DOHH2 (cell line): ENCODE results near the gene PTPN18.

Experiments
- H3F3A ChIP-seq: fragments of 200-600 bp; sonication (generic), shearing (Covaris generic); 2 replicates; pipeline ENCODE4 v1.6.0; 2016; ENCODE audit warnings: antibody characterized with exemption, mild to moderate bottlenecking; ENCODE audit not compliant: control insufficient read depth, insufficient read depth
- H3K27ac ChIP-seq: fragments of 200-600 bp; sonication (generic); 2 replicates; pipeline ENCODE4 v1.5.1; 2014; ENCODE audit warnings: low read depth, mild to moderate bottlenecking, low read length, moderate library complexity
- H3K27me3 ChIP-seq: fragments of 200-600 bp; sonication (generic); 2 replicates; pipeline ENCODE4 v1.6.1; 2014; ENCODE audit warnings: mild to moderate bottlenecking, low read length, mixed read lengths; ENCODE audit not compliant: control insufficient read depth
- H3K36me3 ChIP-seq: fragments of 200-600 bp; sonication (generic); 2 replicates; pipeline ENCODE4 v1.6.1; 2014; ENCODE audit warnings: mild to moderate bottlenecking, low read length, moderate library complexity, mixed read lengths; ENCODE audit not compliant: control insufficient read depth
- H3K4me1 ChIP-seq: fragments of 200-600 bp; sonication (generic); 2 replicates; pipeline ENCODE4 v1.6.1; 2014; ENCODE audit warnings: mild to moderate bottlenecking, low read length, mixed read lengths; ENCODE audit not compliant: control insufficient read depth
- H3K4me2 ChIP-seq: fragments of 200-600 bp; sonication (generic); 2 replicates; pipeline ENCODE4 v1.6.0; 2014; ENCODE audit warnings: mild to moderate bottlenecking, low read length, moderate library complexity
- H3K4me3 ChIP-seq: fragments of 200-600 bp; sonication (generic); 2 replicates; pipeline ENCODE4 v1.5.1; 2014; ENCODE audit warnings: mild to moderate bottlenecking, low read length, mixed read lengths
- H3K79me2 ChIP-seq: fragments of 200-600 bp; sonication (generic); 2 replicates; pipeline ENCODE4 v1.6.1; 2014; ENCODE audit warnings: mild to moderate bottlenecking, low read length, mixed read lengths; ENCODE audit not compliant: control insufficient read depth
- H3K9me2 ChIP-seq: fragments of 200-600 bp; sonication (generic); replicated peaks from 2 replicates; pipeline ENCODE4 v1.6.1; 2014; ENCODE audit warnings: mild to moderate bottlenecking, low read length, mixed read lengths; ENCODE audit not compliant: control insufficient read depth
- H3K9me3 ChIP-seq: fragments of 200-600 bp; sonication (generic); 2 replicates; pipeline ENCODE4 v1.6.1; 2014; ENCODE audit warnings: antibody characterized with exemption, low read length, mixed read lengths; ENCODE audit not compliant: control insufficient read depth, insufficient read depth
- H4K20me1 ChIP-seq: fragments of 200-600 bp; sonication (generic); 2 replicates; pipeline ENCODE4 v1.6.0; 2014; ENCODE audit warnings: low read depth, mild to moderate bottlenecking, antibody characterized with exemption, low read length, moderate library complexity; ENCODE audit not compliant: control insufficient read depth, insufficient read depth
- EZH2phosphoT487 ChIP-seq: fragments of 200-600 bp; sonication (generic); IDR thresholded peaks from 2 replicates; pipeline ENCODE4 v1.6.1; 2017; ENCODE audit warnings: borderline replicate concordance, mild to moderate bottlenecking, antibody characterized with exemption, low read length, moderate library complexity, mixed read lengths
- TF ChIP-seq, protein P1 (sequence below): fragments of 200-600 bp; sonication (generic); IDR thresholded peaks from one replicate; pipeline ENCODE4 v1.5.1; 2014; ENCODE audit warnings: antibody characterized with exemption, mild to moderate bottlenecking, low read depth, low read length; ENCODE audit not compliant: poor library complexity, severe bottlenecking

Gene PTPN18

DNA sequence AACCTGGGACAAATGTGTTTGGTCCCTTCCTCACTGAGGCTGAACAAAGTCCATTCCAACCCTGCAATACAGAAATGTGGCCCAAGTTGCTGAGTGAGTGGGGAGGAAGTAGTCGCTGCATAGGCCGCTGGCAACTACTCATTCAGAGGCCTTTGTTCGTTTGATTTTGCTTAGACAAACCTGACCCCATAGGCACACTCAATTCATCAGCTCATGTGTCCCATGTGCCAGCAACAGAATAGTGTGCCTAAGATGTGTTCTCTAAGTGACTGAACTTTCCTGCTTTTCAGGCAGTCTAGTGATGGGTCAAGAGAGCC lies 23.0 kb downstream of the PTPN18 start:
- H3K36me3 ChIP-seq, result peaks cover 95% of the 10 kb centered on the region
- H3K4me3 ChIP-seq, result peak overlapping the region; percentile 96

DNA sequence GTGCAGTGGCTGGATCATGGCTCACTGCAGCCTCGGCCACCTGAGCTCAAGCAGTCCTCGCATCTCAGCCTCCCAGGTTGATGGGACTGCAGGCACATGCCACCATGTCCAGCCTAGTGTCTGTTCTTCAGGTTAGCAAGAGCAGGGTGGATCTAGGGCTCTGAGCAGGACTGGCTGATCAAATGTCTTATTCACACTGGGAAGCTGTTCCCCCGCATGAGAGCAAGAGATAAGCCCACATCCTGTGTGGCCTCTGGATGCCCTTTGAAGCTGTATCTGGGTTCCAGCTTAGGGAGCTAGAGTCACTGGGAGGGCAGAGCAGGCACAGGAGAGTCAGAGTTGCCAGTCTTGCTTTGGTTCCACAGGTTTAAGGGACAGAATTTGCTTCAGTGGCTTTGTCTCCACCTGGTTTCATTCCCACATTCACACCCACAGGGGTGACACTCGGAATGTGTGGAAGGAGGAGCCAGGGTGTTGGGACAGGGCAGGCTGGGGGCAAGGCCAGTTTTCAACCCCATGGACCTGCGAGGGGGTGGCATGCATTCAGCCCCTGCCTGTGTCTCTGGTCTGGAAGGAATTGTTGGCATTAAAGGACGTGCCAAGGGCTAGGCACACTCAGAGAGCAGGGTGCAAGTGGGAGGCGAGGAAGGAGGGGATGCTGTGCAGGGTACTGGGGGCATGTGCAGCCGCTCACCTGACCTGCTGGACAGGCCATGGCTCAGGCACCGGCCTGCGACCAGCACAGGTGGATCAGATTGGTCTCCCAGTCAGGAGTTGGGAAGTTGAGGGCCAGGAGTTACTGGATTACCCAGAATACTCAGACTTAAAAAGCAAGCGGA lies 24.5 kb downstream of the PTPN18 start:
- peaks cover 80% of the 10 kb centered on the region for H3K36me3 ChIP-seq
- H3K4me3 ChIP-seq, result peak overlapping the region; percentile 96
- H3K9me2 ChIP-seq, result no peaks in the 10 kb centered on the region
- H4K20me1 ChIP-seq, result no peaks in the 10 kb centered on the region
- no peaks in the 10 kb centered on the region for H3K9me3 ChIP-seq
- H3K27me3 ChIP-seq, result no peaks in the 10 kb centered on the region
- peak overlapping the region; percentile 97 for H3K4me2 ChIP-seq
- TF ChIP-seq EZH2phosphoT487, result no peak
- TF ChIP-seq, protein P1, sequence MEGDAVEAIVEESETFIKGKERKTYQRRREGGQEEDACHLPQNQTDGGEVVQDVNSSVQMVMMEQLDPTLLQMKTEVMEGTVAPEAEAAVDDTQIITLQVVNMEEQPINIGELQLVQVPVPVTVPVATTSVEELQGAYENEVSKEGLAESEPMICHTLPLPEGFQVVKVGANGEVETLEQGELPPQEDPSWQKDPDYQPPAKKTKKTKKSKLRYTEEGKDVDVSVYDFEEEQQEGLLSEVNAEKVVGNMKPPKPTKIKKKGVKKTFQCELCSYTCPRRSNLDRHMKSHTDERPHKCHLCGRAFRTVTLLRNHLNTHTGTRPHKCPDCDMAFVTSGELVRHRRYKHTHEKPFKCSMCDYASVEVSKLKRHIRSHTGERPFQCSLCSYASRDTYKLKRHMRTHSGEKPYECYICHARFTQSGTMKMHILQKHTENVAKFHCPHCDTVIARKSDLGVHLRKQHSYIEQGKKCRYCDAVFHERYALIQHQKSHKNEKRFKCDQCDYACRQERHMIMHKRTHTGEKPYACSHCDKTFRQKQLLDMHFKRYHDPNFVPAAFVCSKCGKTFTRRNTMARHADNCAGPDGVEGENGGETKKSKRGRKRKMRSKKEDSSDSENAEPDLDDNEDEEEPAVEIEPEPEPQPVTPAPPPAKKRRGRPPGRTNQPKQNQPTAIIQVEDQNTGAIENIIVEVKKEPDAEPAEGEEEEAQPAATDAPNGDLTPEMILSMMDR, result no peak
- peaks cover 51% of the 10 kb centered on the region for H3F3A ChIP-seq
- H3K27ac ChIP-seq, result peak overlapping the region; percentile 99
- H3K4me1 ChIP-seq, result peaks cover 98% of the 10 kb centered on the region
- H3K79me2 ChIP-seq, result peaks cover 83% of the 10 kb centered on the region

More for the DNA sequence above, 23.0 kb downstream of the PTPN18 start:
- Histone ChIP-seq H3K4me2 (peak overlapping the region; percentile 97), H3K27me3 (no peaks in the 10 kb centered on the region), H3K27ac (peak overlapping the region; percentile 99), H3K9me2 (no peaks in the 10 kb centered on the region), H3K9me3 (no peaks in the 10 kb centered on the region), H3F3A (peaks cover 57% of the 10 kb centered on the region), H4K20me1 (no peaks in the 10 kb centered on the region), H3K4me1 (peaks cover 100% of the 10 kb centered on the region), H3K79me2 (peaks cover 97% of the 10 kb centered on the region)
- TF ChIP-seq EZH2phosphoT487, result no peak
- TF ChIP-seq, protein P1, result no peak

DNA sequence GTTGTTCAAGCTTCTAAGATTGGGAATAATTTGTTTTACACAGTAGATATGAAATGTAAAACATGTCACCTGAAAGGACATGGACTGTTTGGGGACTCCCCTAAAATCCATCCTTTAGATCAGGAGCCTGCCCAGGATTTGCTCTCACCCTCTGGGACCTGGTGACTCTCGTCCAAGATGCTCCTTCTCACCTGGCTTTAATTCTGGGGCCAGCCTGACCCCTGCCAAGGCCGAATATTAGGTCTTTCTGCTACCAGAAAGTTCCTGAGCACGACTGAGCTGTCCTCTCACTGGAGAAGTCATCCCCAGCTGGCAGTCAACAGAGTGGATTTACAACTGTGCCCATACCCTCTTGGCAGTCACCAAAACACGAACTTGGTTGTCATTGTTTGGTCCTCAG lies 25.3 kb downstream of the PTPN18 start:
- Histone ChIP-seq H3K9me2 (no peaks in the 10 kb centered on the region), H3K36me3 (peaks cover 72% of the 10 kb centered on the region), H3K9me3 (no peaks in the 10 kb centered on the region), H3K27ac (peak overlapping the region; percentile 99), H3K4me1 (peaks cover 98% of the 10 kb centered on the region), H3K27me3 (no peaks in the 10 kb centered on the region), H3K4me3 (peak overlapping the region; percentile 96), H3F3A (peaks cover 51% of the 10 kb centered on the region), H3K4me2 (peak overlapping the region; percentile 97), H3K79me2 (peaks cover 74% of the 10 kb centered on the region), H4K20me1 (no peaks in the 10 kb centered on the region)
- TF ChIP-seq EZH2phosphoT487, result no peak
- TF ChIP-seq, protein P1, result no peak
